GM21526 (cell line): Measurements from ENCODE around the gene TSPAN5.
"Not testable (repeated sequence)": the region's sequence is repeated elsewhere in the genome, so short reads cannot be mapped to it uniquely, and the experiment has no call there.

Source experiments
- ATAC-seq: cut with Tn5 transposase; IDR thresholded peaks from one replicate; pipeline ENCODE4 v1.9.1; 2021; ENCODE audit warnings: moderate library complexity; ENCODE audit not compliant: unreplicated experiment, low FRiP score

TSPAN5 gene

GRCh38 chr4:98565681-98566301 is 92.6 kb downstream of the TSPAN5 start:
- ATAC-seq: no peak

- ATAC-seq: no peak
Measured at GRCh38 chr4:98564852-98565251, 93.6 kb downstream of the TSPAN5 start.

- ATAC-seq: no peak
Measured at GRCh38 chr4:98560321-98560720, 98.1 kb downstream of the TSPAN5 start.

GRCh38 chr4:98558471-98559169 is 99.8 kb downstream of the TSPAN5 start:
- ATAC-seq: no peak

GRCh38 chr4:98557194-98557892 is 101.1 kb downstream of the TSPAN5 start:
- ATAC-seq: no peak

- ATAC-seq: no peak
Measured at GRCh38 chr4:98556451-98556850, 102.0 kb downstream of the TSPAN5 start.

- ATAC-seq: no peak
Measured at GRCh38 chr4:98555798-98556445, 102.5 kb downstream of the TSPAN5 start.

GRCh38 chr4:98546910-98547594 is 111.4 kb downstream of the TSPAN5 start:
- ATAC-seq: no peak

- ATAC-seq: no peak
Measured at GRCh38 chr4:98544818-98545414, 113.5 kb downstream of the TSPAN5 start.

GRCh38 chr4:98544141-98544817 is 114.1 kb downstream of the TSPAN5 start:
- no peak for ATAC-seq

GRCh38 chr4:98542011-98542410 is 116.4 kb downstream of the TSPAN5 start:
- ATAC-seq: no peak

- ATAC-seq: no peak
Measured at GRCh38 chr4:98540803-98541202, 117.6 kb downstream of the TSPAN5 start.

GRCh38 chr4:98539741-98540140 is 118.7 kb downstream of the TSPAN5 start:
- no peak for ATAC-seq

GRCh38 chr4:98539299-98539698 is 119.1 kb downstream of the TSPAN5 start:
- no peak for ATAC-seq

- ATAC-seq: no peak
Measured at GRCh38 chr4:98536631-98537030, 121.8 kb downstream of the TSPAN5 start.

GRCh38 chr4:98534146-98534545 is 124.3 kb downstream of the TSPAN5 start:
- not testable (repeated sequence) for ATAC-seq

- no peak for ATAC-seq
Measured at GRCh38 chr4:98530572-98530971, 127.8 kb downstream of the TSPAN5 start.

- no peak for ATAC-seq
Measured at GRCh38 chr4:98529970-98530569, 128.3 kb downstream of the TSPAN5 start.

GRCh38 chr4:98528882-98529281 is 129.5 kb downstream of the TSPAN5 start:
- ATAC-seq: no peak
